OCI-LY7 (cell line): Measurements from ENCODE around the gene MORN1.

Experiments
- CTCF ChIP-seq: fragments of 200-600 bp; sonication (generic); conservative IDR thresholded peaks from 2 replicates; pipeline ENCODE4 v1.5.1; 2014; ENCODE audit warnings: mild to moderate bottlenecking, antibody characterized with exemption, low read length, moderate library complexity, mixed read lengths
- EZH2phosphoT487 ChIP-seq: fragments of 200-600 bp; sonication (generic); IDR thresholded peaks from 2 replicates; pipeline ENCODE4 v1.6.1; 2018; ENCODE audit warnings: low read depth, borderline replicate concordance, mild to moderate bottlenecking, mixed run types, antibody characterized with exemption, low read length, moderate library complexity, mixed read lengths

- TF ChIP-seq CTCF (no peak), EZH2phosphoT487 (no peak)
Observed at GRCh38 chr1:2435746-2436355, 44.5 kb upstream of the MORN1 start.
